GM12872 (cell line): ENCODE data around the gene SLC25A10.

ENCODE experiments used
- TF ChIP-seq, protein P1 (sequence below): IDR thresholded peaks from 3 replicates; pipeline ENCODE4 v1.5.1; 2011; ENCODE audit warnings: low read depth, mild to moderate bottlenecking, low read length, moderate library complexity; ENCODE audit not compliant: insufficient read depth

SLC25A10 gene

DNA sequence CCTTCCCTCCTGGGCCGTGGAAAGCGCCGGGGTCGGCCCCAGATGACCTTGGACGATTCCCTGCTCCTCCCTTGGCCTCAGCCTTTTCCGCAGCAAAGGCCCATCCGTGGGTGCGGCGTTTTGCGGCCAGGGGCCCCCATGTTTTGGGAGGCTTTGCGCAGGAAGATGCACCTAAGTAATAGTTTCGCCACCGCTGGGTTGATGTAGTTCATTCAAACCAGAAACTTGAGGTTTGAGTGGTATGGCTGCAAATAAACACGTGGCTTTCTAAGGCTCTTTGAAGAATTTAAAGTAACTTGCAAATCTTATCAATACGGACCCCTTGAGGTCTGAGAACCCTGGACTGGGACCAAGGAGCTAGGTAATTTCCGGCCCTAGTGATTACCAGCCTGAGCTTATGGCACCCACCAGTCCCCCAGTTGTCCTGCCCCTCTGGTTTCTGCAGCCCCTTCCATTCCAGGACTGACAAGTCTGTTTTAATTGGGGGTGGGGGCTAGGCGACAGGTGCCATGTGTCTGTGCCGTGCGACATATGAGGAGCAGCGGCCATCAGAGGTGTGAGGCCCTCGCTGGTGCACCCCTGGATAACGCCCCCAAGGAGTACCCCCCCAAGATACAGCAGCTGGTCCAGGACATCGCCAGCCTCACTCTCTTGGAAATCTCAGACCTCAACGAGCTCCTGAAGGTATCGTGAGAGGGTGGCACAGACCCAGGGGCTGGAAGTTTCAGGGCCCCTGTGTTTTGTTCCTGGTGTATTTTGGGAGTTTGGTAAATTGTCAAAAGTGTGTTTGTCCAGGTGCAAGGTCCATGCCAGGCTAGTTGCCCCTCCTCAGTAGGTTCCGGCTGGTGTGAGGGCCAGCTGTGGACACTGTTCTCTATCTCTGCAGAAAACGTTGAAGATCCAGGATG, 8.1 kb upstream of the SLC25A10 start:
- TF ChIP-seq, protein P1, sequence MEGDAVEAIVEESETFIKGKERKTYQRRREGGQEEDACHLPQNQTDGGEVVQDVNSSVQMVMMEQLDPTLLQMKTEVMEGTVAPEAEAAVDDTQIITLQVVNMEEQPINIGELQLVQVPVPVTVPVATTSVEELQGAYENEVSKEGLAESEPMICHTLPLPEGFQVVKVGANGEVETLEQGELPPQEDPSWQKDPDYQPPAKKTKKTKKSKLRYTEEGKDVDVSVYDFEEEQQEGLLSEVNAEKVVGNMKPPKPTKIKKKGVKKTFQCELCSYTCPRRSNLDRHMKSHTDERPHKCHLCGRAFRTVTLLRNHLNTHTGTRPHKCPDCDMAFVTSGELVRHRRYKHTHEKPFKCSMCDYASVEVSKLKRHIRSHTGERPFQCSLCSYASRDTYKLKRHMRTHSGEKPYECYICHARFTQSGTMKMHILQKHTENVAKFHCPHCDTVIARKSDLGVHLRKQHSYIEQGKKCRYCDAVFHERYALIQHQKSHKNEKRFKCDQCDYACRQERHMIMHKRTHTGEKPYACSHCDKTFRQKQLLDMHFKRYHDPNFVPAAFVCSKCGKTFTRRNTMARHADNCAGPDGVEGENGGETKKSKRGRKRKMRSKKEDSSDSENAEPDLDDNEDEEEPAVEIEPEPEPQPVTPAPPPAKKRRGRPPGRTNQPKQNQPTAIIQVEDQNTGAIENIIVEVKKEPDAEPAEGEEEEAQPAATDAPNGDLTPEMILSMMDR = no peak

DNA sequence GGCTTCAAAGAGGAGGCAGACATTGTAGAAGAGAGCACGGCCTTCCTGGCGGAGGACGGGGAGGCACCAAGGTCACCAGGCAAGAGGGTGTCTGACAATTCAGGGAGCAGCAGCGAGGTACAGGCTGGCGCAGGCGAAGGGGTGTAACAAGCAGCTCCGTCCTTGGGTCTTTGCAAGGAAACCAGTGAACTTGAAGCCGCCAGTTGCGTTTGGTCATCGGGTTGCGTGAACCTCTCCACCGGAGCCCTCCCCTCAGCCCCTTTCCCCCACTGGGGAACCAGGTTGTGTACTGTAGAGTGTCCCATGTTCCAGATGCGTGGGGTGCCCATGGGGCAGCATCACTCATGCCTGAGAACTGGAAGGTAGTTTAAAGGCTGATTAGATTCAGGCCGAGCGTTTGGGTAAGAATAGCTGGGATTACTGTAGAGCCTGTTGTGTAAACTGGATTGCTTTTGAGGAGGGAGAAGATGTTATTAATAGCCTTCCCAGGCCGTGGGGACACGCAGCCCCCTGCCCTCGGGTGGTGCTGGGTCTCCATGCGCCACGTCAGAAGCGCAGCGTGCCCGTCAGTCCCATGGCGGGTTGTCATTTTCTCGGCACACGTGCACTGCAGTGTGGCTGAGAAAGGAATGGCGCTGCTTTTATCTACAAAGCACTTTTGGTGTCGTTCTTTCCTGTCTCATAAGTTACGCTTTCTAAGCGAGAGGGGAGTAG, 6.4 kb upstream of the SLC25A10 start:
- TF ChIP-seq, protein P1 = no peak

DNA sequence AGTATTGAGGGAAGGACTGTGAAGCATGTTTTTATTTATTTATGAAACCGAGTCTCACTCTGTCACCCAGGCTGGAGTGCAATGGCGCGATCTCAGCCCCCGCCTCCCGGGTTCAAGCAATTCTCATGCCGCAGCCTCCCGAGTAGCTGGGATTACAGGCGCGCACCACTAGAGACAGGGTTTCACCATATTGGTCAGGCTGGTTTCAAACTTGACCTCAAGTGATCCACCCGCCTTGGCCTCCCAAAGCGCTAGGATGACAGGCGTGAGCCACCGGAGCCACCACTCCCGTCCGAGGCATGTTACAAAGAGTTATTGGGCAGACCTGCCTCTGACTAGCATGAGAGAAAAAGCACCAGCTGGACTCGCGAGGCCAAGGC, 5.9 kb upstream of the SLC25A10 start:
- TF ChIP-seq, protein P1 = no peak

DNA sequence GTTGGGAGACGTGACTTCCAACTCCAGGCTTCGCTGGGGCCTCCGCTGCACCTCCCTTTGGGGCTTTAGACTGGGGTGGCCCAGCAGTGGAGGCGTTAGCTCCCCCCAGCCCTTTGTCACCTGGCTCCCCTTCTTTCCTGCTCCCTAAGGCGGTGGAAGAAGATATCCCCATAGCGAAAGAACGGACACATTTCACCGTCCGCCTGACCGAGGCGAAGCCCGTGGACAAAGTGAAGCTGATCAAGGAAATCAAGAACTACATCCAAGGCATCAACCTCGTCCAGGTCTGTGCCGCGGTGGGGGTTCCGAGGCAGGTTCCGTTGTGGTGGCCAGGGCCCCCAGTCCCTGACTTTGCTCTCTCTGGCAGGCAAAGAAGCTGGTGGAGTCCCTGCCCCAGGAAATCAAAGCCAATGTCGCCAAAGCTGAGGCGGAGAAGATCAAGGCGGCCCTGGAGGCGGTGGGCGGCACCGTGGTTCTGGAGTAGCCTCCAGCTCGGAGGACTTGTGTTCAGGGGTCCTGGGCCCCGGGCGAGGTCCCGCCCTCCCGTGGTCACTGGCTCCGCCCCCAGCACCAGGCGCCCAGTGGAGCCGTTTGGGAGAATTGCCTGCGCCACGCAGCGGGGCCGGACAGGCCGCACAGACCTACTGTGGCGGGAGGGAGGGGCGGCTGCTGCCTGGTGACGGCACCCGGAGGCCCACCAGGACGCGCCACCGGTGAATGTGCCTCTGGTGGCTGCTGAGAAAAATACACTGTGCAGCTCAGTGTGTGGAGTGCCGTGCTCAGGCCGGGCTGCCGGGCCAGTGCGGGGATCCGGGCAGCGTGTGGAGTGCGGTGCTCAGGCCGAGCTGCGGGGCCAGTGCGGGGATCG, 5.1 kb upstream of the SLC25A10 start:
- TF ChIP-seq, protein P1 = no peak; the same call in 2 of the 3 replicates

DNA sequence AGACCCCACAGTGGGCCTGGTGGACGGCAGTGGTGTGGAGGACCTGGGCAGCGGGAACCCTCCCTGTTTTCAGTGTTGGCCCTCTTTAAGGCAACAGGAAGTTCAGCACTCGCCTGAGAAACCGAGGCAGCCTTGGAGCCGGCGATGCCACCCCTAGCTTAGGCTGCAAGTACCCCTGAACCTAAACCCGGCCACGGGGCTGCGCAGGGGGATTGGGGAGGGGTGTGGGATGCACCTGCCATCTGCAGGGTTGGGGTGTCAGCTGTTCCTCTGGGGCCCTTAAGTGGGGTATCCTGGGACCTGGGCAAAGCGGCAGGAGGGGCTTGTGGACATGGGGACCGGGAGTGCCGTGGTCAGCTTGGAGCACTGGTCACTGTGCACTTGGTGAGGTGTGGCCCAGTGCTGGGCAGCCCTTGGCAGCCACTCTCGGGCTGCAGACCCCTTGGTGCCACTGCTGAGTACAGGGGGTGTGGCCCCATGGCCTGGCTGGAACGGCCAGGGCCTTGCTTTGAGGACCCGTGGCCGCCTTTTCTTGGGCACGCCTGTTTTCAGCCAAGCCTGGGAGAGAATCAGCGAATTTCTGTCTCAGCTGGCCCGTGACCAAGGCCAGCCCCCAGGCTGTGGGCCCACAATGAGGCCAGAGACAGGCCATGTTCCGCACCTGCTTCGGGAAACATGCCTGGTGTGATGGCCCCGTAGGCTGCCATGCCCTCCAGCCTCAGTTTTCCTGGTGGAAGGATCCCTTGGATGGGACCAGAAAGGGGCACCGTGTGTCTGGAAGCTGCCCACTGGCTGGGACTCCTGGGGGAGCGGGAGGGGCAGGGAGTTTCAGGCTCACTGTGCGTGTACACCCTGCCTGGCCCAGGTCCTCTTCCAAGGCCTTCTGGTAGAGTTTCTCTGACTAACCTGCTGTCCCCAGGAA, 4.1 kb upstream of the SLC25A10 start:
- TF ChIP-seq, protein P1 = no peak

DNA sequence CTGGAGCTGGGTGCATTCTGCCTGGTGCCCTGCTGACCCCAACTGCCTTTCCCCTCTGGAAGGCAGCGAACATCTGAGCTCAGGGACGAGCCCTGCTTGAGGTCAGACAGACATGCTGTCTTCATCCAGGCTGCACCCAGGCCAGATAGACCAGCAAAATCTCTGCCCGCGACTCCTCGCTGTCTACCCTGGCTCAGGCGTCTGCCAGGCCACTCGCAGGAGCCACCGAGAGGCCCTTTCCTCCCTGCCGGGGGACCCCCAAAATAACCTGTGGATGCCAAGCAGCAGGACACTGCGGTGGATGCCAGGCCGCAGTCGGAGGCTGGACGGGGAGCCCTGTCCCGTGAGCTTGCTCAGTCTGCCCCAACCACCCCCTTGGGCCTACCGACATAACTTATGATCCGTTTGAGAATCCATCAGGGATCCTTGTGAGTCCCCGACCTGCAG, 3.3 kb upstream of the SLC25A10 start:
- TF ChIP-seq, protein P1 = no peak
